ENCODE measurements around the gene TTLL13. TPM values are rescaled to one million over a fixed set of nuclear protein-coding genes. Genes with fewer than 3 reads are reported as not detected.

The TTLL13 gene
- polyA plus RNA-seq, 1 donor from 2014 or later: 0.33 TPM

GRCh38 chr15:90202929-90203328, 46.4 kb upstream of the TTLL13 start:
- Histone ChIP-seq H4K20me1 (ENCODE audit: insufficient read depth) (no peaks in the 10 kb centered on the region), H3K9ac (ENCODE audit: low read length) (peak overlapping the region; percentile 91), H3K4me3 (ENCODE audit: low read length) (peak overlapping the region; percentile 89), H3K4me2 (ENCODE audit: low read length) (peak overlapping the region; percentile 95), H3K79me2 (replicated peaks; ENCODE audit: insufficient read depth, low read length) (peaks cover 43% of the 10 kb centered on the region), H3K36me3 (ENCODE audit: insufficient read depth, low read length) (no peaks in the 10 kb centered on the region), H2AFZ (ENCODE audit: low read depth, low read length) (no peak overlapping the region), H3F3A (ENCODE audit: insufficient read depth, low read length, poor library complexity, severe bottlenecking) (no peaks in the 10 kb centered on the region), H3K27ac (ENCODE audit: low read length) (no peak overlapping the region), H3K9me3 (ENCODE audit: low read length) (no peaks in the 10 kb centered on the region), H3K9me2 (ENCODE audit: insufficient read depth, low read length) (no peaks in the 10 kb centered on the region), H3K27me3 (ENCODE audit: insufficient read depth, low read depth, low read length) (no peaks in the 10 kb centered on the region)
- no peak for TF ChIP-seq EP300 (conservative IDR thresholded peaks at IDR 0.05; ENCODE audit: poor library complexity, severe bottlenecking)
- TF ChIP-seq RAD21 (conservative IDR thresholded peaks at IDR 0.05): no peak
- no peak for TF ChIP-seq EZH2 (IDR thresholded peaks at IDR 0.05; ENCODE audit: borderline replicate concordance, insufficient read depth, low read length, poor library complexity, severe bottlenecking)
- no peak for TF ChIP-seq SMC3 (conservative IDR thresholded peaks at IDR 0.05; ENCODE audit: poor library complexity)
- TF ChIP-seq TAF1 (IDR thresholded peaks at IDR 0.05; ENCODE audit: low read depth): no peak
- TF ChIP-seq REST (IDR thresholded peaks at IDR 0.05; ENCODE audit: borderline replicate concordance): no peak
- no peak for TF ChIP-seq CTCF (IDR thresholded peaks at IDR 0.05; ENCODE audit: poor library complexity, severe bottlenecking)
- TF ChIP-seq POLR2AphosphoS5 (IDR thresholded peaks at IDR 0.05): no peak
- TF ChIP-seq MXI1 (conservative IDR thresholded peaks at IDR 0.05; ENCODE audit: poor library complexity, severe bottlenecking): no peak

DNA sequence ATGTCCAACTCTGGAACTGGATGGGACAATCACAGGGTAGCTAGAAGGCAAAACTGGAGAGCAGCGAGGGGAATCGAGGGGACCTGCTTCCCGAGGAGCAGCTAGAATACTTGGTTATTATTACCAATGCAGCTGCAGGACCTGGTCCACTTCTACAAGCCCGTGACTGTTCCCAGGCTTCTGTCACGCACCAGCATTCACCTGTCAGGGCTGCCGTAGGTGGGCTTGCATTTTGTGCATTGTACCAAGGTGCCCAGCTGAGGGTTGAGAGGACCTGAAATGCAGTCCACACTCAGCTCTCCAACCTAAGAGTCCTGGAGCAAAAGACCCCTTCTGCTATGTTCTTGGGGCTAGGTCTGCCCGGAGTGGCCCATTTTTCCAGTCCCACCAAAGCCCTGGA, 45.9 kb upstream of the TTLL13 start:
- H3K79me2 ChIP-seq (replicated peaks; ENCODE audit: insufficient read depth, low read length): peaks cover 43% of the 10 kb centered on the region
- no peak overlapping the region for H3K27ac ChIP-seq (ENCODE audit: low read length)
- no peak overlapping the region for H3K4me2 ChIP-seq (ENCODE audit: low read length)
- H3F3A ChIP-seq (ENCODE audit: insufficient read depth, low read length, poor library complexity, severe bottlenecking): no peaks in the 10 kb centered on the region
- no peak overlapping the region for H3K9ac ChIP-seq (ENCODE audit: low read length)
- H3K9me3 ChIP-seq (ENCODE audit: low read length): no peaks in the 10 kb centered on the region
- H3K27me3 ChIP-seq (ENCODE audit: insufficient read depth, low read depth, low read length): no peaks in the 10 kb centered on the region
- no peaks in the 10 kb centered on the region for H3K9me2 ChIP-seq (ENCODE audit: insufficient read depth, low read length)
- no peak for TF ChIP-seq MXI1 (conservative IDR thresholded peaks at IDR 0.05; ENCODE audit: poor library complexity, severe bottlenecking)
- TF ChIP-seq TAF1 (IDR thresholded peaks at IDR 0.05; ENCODE audit: low read depth): no peak
- no peaks in the 10 kb centered on the region for H3K36me3 ChIP-seq (ENCODE audit: insufficient read depth, low read length)
- H4K20me1 ChIP-seq (ENCODE audit: insufficient read depth): no peaks in the 10 kb centered on the region
- H3K4me3 ChIP-seq (ENCODE audit: low read length): peak overlapping the region; percentile 89
- no peak overlapping the region for H2AFZ ChIP-seq (ENCODE audit: low read depth, low read length)

DNA sequence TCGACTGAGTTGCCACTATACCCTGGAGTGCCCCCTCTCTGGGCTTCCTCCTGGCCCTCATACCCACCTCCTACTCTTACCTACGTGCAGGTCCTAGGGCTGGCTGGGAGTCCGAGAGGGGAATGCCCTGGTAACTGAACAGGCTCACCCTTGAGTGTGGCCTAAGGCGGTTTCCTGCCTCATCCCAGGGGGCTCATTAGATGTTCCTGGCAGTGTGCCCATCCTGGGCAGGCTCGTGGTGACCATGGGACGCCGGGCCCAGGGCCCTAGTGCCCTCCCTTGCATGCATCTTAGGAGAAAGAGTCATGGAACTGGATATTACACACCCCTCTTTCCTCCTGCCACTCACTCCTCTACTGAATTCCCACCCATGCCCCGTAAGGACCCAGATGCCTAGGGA, 45.4 kb upstream of the TTLL13 start:
- Histone ChIP-seq H3K4me3 (ENCODE audit: low read length) (peak overlapping the region; percentile 89), H2AFZ (ENCODE audit: low read depth, low read length) (no peak overlapping the region), H3K9ac (ENCODE audit: low read length) (no peak overlapping the region), H3K9me3 (ENCODE audit: low read length) (no peaks in the 10 kb centered on the region), H3K9me2 (ENCODE audit: insufficient read depth, low read length) (no peaks in the 10 kb centered on the region), H3K27me3 (ENCODE audit: insufficient read depth, low read depth, low read length) (no peaks in the 10 kb centered on the region), H3K4me2 (ENCODE audit: low read length) (no peak overlapping the region), H3K36me3 (ENCODE audit: insufficient read depth, low read length) (no peaks in the 10 kb centered on the region), H3K27ac (ENCODE audit: low read length) (no peak overlapping the region), H4K20me1 (ENCODE audit: insufficient read depth) (no peaks in the 10 kb centered on the region), H3K79me2 (replicated peaks; ENCODE audit: insufficient read depth, low read length) (peaks cover 46% of the 10 kb centered on the region), H3F3A (ENCODE audit: insufficient read depth, low read length, poor library complexity, severe bottlenecking) (no peaks in the 10 kb centered on the region)
- TF ChIP-seq REST (IDR thresholded peaks at IDR 0.05; ENCODE audit: borderline replicate concordance) (no peak), CTCF (IDR thresholded peaks at IDR 0.05; ENCODE audit: poor library complexity, severe bottlenecking) (no peak)
